IMR-90 (cell line): ENCODE data around the gene TRMT6. TPM values are rescaled to one million over a fixed set of nuclear protein-coding genes. Genes with fewer than 3 reads are reported as not detected.

Experiments used
- ATAC-seq: fragments of 200-7000 bp; cut with Tn5 transposase; 2 replicates; pipeline ENCODE4 v1.9.1; 2020; ENCODE audit warnings: low read depth, mild to moderate bottlenecking, moderate library complexity
- BruUV-seq: library from RNA; stranded (reverse); fragments of 400-500 nt; replicated peaks from 2 replicates; lab custom pipeline; 2021; lab: Mats Ljungman, UMichigan
- CTCF ChIA-PET: fragments of 300-600 bp; formaldehyde crosslinking; extraction: SDS; loops from one replicate; lab custom pipeline; 2021; ENCODE audit warnings: antibody characterized with exemption; lab: Yijun Ruan, JAX
- POLR2A ChIA-PET: fragments of 300-600 bp; sonication (Branson Sonifier 250); formaldehyde crosslinking; loops from one replicate; lab custom pipeline; 2022; ENCODE audit warnings: antibody characterized with exemption; ENCODE audit not compliant: unreplicated experiment; lab: Charles Lee
- DNase-seq: peaks from one replicate; pipeline ENCODE4 v3.0.0; 2013
- H2AFZ ChIP-seq: replicated peaks from 2 replicates; pipeline ENCODE3; 2013; ENCODE audit warnings: low read length, mild to moderate bottlenecking; ENCODE audit not compliant: poor library complexity
- H2AK5ac ChIP-seq: 2 replicates; pipeline ENCODE4 v1.6.1; 2013; ENCODE audit warnings: low read depth, low read length, inconsistent platforms
- H2AK9ac ChIP-seq: replicated peaks from 2 replicates; pipeline ENCODE3; 2013; ENCODE audit warnings: mild to moderate bottlenecking, low read depth, low read length, moderate library complexity; ENCODE audit not compliant: poor library complexity
- H2BK120ac ChIP-seq: 2 replicates; pipeline ENCODE4 v1.6.1; 2013; ENCODE audit warnings: low read depth, low read length, inconsistent platforms
- H2BK15ac ChIP-seq: 3 replicates; pipeline ENCODE4 v1.6.1; 2013; ENCODE audit warnings: low read depth, low read length, inconsistent platforms
- H2BK20ac ChIP-seq: 2 replicates; pipeline ENCODE4 v1.6.1; 2013; ENCODE audit warnings: low read depth, mild to moderate bottlenecking, inconsistent platforms, low read length, moderate library complexity
- H2BK5ac ChIP-seq: 2 replicates; pipeline ENCODE4 v1.6.1; 2013; ENCODE audit warnings: mild to moderate bottlenecking, low read depth, low read length, inconsistent platforms; ENCODE audit not compliant: poor library complexity, severe bottlenecking
- H3K14ac ChIP-seq: replicated peaks from 2 replicates; pipeline ENCODE4 v1.6.1; 2013; ENCODE audit warnings: low read depth, low read length, inconsistent platforms
- H3K18ac ChIP-seq: 2 replicates; pipeline ENCODE4 v1.6.1; 2013; ENCODE audit warnings: low read depth, low read length, control low read depth
- H3K23ac ChIP-seq: 2 replicates; pipeline ENCODE4 v1.6.1; 2013; ENCODE audit warnings: low read depth, low read length, inconsistent platforms
- H3K27ac ChIP-seq: 2 replicates; pipeline ENCODE4 v1.5.1; 2013; ENCODE audit warnings: mild to moderate bottlenecking, control low read depth, low read length; ENCODE audit not compliant: insufficient read depth
- H3K27me3 ChIP-seq: 2 replicates; pipeline ENCODE4 v1.6.1; 2013; ENCODE audit warnings: low read length; ENCODE audit not compliant: control insufficient read depth, insufficient read depth
- H3K36me3 ChIP-seq: 2 replicates; pipeline ENCODE4 v1.6.1; 2013; ENCODE audit warnings: low read length, mixed read lengths; ENCODE audit not compliant: control insufficient read depth, insufficient read depth
- H3K4ac ChIP-seq: 2 replicates; pipeline ENCODE4 v1.6.1; 2013; ENCODE audit warnings: low read depth, low read length, inconsistent platforms
- H3K4me1 ChIP-seq: 2 replicates; pipeline ENCODE4 v1.6.1; 2013; ENCODE audit warnings: low read length, mixed read lengths; ENCODE audit not compliant: control insufficient read depth, insufficient read depth
- H3K4me2 ChIP-seq: 2 replicates; pipeline ENCODE4 v1.6.1; 2013; ENCODE audit warnings: low read depth, mild to moderate bottlenecking, control low read depth, low read length, moderate library complexity
- H3K4me3 ChIP-seq: 2 replicates; pipeline ENCODE4 v1.5.1; 2013; ENCODE audit warnings: low read depth, mild to moderate bottlenecking, control low read depth, low read length, moderate library complexity; ENCODE audit not compliant: insufficient read depth
- H3K56ac ChIP-seq: 2 replicates; pipeline ENCODE4 v1.6.1; 2013; ENCODE audit warnings: low read length, inconsistent platforms; ENCODE audit not compliant: insufficient read depth; ENCODE audit errors: extremely low read depth
- H3K79me1 ChIP-seq, 2 experiments: 2 replicates each; pipeline ENCODE4 v1.6.1; 2013; ENCODE audit warnings: low read length in 2 of 2, inconsistent platforms in 1 of 2, low read depth in 1 of 2
- H3K9ac ChIP-seq: 2 replicates; pipeline ENCODE4 v1.6.1; 2013; ENCODE audit warnings: low read depth, low read length, control low read depth
- H3K9me1 ChIP-seq: 2 replicates; pipeline ENCODE4 v1.6.1; 2013; ENCODE audit warnings: low read length, inconsistent platforms; ENCODE audit not compliant: insufficient read depth
- H3K9me3 ChIP-seq: 2 replicates; pipeline ENCODE4 v1.6.1; 2013; ENCODE audit warnings: low read length; ENCODE audit not compliant: control insufficient read depth, insufficient read depth
- H4K20me1 ChIP-seq: 2 replicates; pipeline ENCODE4 v1.6.1; 2013; ENCODE audit warnings: low read length, inconsistent platforms; ENCODE audit not compliant: insufficient read depth
- H4K5ac ChIP-seq: 2 replicates; pipeline ENCODE4 v1.6.1; 2013; ENCODE audit warnings: mild to moderate bottlenecking, low read depth, low read length, control low read depth
- H4K8ac ChIP-seq, 2 experiments: 2 replicates each; pipeline ENCODE4 v1.6.1; 2013; ENCODE audit warnings: low read depth in 2 of 2, low read length in 2 of 2, control low read depth in 1 of 2, inconsistent platforms in 1 of 2
- H4K91ac ChIP-seq: 2 replicates; pipeline ENCODE4 v1.6.1; 2013; ENCODE audit warnings: low read depth, low read length, inconsistent platforms; ENCODE audit not compliant: insufficient read depth
- CEBPB ChIP-seq: IDR thresholded peaks from 2 replicates; pipeline ENCODE4 v1.6.1; 2012; ENCODE audit warnings: low read depth, low read length, improper control_type of control experiment
- MXI1 ChIP-seq: IDR thresholded peaks from 2 replicates; pipeline ENCODE4 v1.6.1; 2012; ENCODE audit warnings: low read depth, mild to moderate bottlenecking, low read length, moderate library complexity, borderline replicate concordance
- RFX5 ChIP-seq: IDR thresholded peaks from 2 replicates; pipeline ENCODE4 v1.8.0; 2012; ENCODE audit warnings: low read depth, mild to moderate bottlenecking, low read length, moderate library complexity
- SMC3 ChIP-seq: fragments of 150-350 bp; IDR thresholded peaks from 2 replicates; pipeline ENCODE4 v1.6.1; 2016; ENCODE audit warnings: low read depth, mild to moderate bottlenecking, antibody characterized with exemption, low read length, moderate library complexity
- USF2 ChIP-seq: fragments of 150-350 bp; IDR thresholded peaks from 2 replicates; pipeline ENCODE4 v1.6.1; 2017; ENCODE audit warnings: mild to moderate bottlenecking, antibody characterized with exemption, low read length, low read depth
- WGBS, 2 experiments: methylation state at CpG; one replicate each; pipeline versions ENCODE4 v1.1.5 to v1.1.7; 2013; ENCODE audit warnings: missing lambda C conversion rate in 2 of 2; ENCODE audit not compliant: insufficient read length in 1 of 2; ENCODE audit errors: extremely low coverage in 2 of 2; 5-methylcytosine and 5-hydroxymethylcytosine counted together
- dilution Hi-C: fragments of 300-500 bp; cut with HindIII; formaldehyde crosslinking; loops from one replicate; pipeline ENCODE4 v1.14.3; 2018; ENCODE audit warnings: low sequenced_read_pairs; ENCODE audit not compliant: unreplicated experiment
- in situ Hi-C: fragments of 300-500 bp; cut with MboI; formaldehyde crosslinking; loops from 3 replicates; pipeline ENCODE4 v1.14.3; 2019; ENCODE audit warnings: low sequenced_read_pairs, inconsistent platforms, mixed read lengths
- intact Hi-C: fragments of 100-400 bp; cut with micrococcal nuclease; formaldehyde crosslinking; loops from 2 replicates; pipeline ENCODE4 v1.10.0; 2022
- polyA plus RNA-seq, 3 experiments: library from polyadenylated mRNA; depleted of rRNA; stranded (reverse); fragments of >200 nt; gene quantifications; 2 replicates each; pipeline ENCODE4 v1.2.3, GENCODE V29; 2012; ENCODE audit warnings: low replicate concordance in 1 of 3
- total RNA-seq: library from RNA; depleted of rRNA; stranded (reverse); fragments of >200 nt; gene quantifications from 2 replicates; pipeline ENCODE4 v1.2.3, GENCODE V29; 2012

TRMT6 gene
- total and polyA plus RNA-seq, 2 of the 4 experiments (the other 2 are of a cell fraction): 7.2 to 8.0 TPM

- no peak for ATAC-seq
- Histone ChIP-seq H2AFZ (no peak overlapping the region), H3K14ac (no peak overlapping the region), H2BK20ac (no peak overlapping the region), H3K56ac (no peak overlapping the region), H3K4me3 (no peak overlapping the region), H3K4ac (no peak overlapping the region), H3K36me3 (no peaks in the 10 kb centered on the region), H3K9me1 (no peaks in the 10 kb centered on the region), H4K8ac (no peak overlapping the region), H3K27me3 (peaks cover 31% of the 10 kb centered on the region), H4K5ac (no peak overlapping the region), H3K79me1 (no peaks in the 10 kb centered on the region), H2BK120ac (no peak overlapping the region), H3K4me2 (no peak overlapping the region), H4K91ac (no peak overlapping the region), H2BK15ac (no peak overlapping the region), H2BK5ac (no peak overlapping the region), H3K18ac (no peak overlapping the region), H3K9ac (no peak overlapping the region), H3K4me1 (no peaks in the 10 kb centered on the region), H2AK9ac (no peak overlapping the region), H4K20me1 (no peaks in the 10 kb centered on the region), H2AK5ac (no peak overlapping the region), H3K27ac (no peak overlapping the region), H3K23ac (no peak overlapping the region), H3K9me3 (no peaks in the 10 kb centered on the region)
- intact Hi-C loops: no loop called here
- no peak for TF ChIP-seq USF2
- TF ChIP-seq SMC3: no peak
- TF ChIP-seq RFX5: no peak
- TF ChIP-seq MXI1: no peak
- no peak for TF ChIP-seq CEBPB
- BruUV-seq: no TSS peak
- 53% methylated on average over 5 of the region's 11 CpGs; no CpG with 5 or more reads in 1 of the 2 experiments for WGBS, 2 experiments
- no peak for DNase-seq
- dilution Hi-C loops: no loop called here
- in situ Hi-C loops: no loop called here
- CTCF ChIA-PET: no interaction called here
- POLR2A ChIA-PET: no interaction called here
These were observed 22.4 kb downstream of the TRMT6 start for GRCh38 chr20:5927749-5928462.
